CMK (cell line): ENCODE measurements around the gene RNF223.
"Not testable (repeated sequence)": the region's sequence is repeated elsewhere in the genome, so short reads cannot be mapped to it uniquely, and the experiment has no call there.

Experiments used
- DNase-seq: peaks from one replicate; pipeline ENCODE4 v3.0.0-alpha.2; 2010; ENCODE audit warnings: low read depth

RNF223 gene

DNA sequence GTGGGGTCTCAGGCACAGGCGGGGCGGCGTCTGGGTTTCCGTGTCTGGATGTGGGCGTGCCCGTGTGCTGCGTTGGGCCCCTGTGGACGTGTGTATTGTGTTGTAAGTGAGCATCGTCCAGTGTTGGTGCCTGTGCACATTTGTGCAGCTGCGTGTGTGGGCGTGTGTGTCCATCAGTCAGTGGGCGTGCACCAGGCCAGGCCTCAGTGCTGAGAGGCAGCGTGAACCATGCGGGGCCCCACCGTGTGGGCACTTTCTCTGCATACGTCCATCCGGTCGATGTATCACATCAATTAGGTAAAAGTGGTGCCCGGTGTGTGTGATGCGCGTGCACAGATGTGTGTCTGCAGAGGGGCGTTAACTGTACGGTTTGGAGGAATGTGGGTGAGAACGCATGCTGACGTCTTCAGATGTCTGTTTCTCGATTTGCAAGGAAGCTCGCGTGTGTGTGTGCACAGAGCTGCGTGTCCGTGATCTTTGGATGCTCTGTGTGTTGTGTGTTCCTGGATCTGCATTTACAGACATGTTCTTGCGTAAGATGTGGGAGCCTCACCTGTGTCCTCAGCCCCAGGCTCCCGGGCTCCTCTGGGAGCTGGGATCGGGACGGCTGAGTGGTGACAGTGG lies 29.5 kb downstream of the RNF223 start:
- DNase-seq, result no peak

DNA sequence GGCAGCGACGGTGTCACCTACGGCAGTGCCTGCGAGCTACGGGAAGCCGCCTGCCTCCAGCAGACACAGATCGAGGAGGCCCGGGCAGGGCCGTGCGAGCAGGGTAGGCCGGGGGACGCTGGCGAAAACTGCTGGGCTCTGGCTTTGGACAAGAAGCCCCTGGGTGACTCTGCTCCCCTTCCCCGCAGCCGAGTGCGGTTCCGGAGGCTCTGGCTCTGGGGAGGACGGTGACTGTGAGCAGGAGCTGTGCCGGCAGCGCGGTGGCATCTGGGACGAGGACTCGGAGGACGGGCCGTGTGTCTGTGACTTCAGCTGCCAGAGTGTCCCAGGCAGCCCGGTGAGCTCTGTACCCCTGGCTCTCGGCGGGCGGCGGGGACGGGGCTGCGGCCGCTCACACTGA lies 30.2 kb downstream of the RNF223 start:
- no peak for DNase-seq

DNA sequence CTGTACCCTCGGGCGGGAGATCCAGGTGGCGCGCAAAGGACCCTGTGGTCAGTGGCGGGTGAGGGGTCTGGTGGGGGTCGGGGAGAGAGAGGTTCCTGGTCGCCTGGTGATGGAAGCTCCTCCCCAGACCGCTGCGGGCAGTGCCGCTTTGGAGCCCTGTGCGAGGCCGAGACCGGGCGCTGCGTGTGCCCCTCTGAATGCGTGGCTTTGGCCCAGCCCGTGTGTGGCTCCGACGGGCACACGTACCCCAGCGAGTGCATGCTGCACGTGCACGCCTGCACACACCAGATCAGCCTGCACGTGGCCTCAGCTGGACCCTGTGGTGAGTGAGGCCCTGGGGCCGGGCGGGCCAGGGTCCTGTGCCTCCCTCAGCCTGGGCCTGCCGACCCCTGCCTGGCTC lies 30.7 kb downstream of the RNF223 start:
- DNase-seq, result no peak

DNA sequence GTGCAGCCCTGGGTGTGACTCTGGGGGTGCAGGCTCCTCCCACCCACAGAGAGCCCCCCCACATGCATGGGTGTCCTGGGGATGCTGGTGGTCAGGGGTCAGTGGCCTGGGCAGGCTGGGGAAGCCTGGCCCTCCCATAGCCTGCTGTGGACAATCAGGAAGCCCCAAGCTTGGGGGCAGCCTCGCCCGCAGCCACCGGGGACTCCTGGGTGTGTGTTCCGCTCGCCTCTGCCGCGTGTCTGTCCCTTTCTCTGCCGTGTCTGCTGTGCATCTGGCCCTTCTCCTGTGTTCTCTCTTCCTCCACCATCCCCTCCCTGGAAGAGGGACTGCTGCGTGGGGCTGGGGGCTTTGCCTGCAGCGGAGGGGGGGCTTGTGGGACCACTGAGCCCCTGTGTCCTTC lies 31.3 kb downstream of the RNF223 start:
- no peak for DNase-seq

DNA sequence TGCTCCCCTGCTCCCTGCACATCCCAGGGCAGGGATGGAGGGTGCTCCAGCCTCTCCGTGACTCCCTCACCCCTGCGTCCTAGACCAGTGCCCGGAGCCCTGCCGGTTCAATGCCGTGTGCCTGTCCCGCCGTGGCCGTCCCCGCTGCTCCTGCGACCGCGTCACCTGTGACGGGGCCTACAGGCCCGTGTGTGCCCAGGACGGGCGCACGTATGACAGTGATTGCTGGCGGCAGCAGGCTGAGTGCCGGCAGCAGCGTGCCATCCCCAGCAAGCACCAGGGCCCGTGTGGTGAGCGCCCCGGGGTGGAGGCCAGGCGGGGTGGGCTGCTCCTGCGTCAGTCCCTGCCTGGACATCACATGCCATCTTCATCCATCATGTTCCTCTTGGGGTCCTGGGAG lies 32.2 kb downstream of the RNF223 start:
- DNase-seq, result no peak

DNA sequence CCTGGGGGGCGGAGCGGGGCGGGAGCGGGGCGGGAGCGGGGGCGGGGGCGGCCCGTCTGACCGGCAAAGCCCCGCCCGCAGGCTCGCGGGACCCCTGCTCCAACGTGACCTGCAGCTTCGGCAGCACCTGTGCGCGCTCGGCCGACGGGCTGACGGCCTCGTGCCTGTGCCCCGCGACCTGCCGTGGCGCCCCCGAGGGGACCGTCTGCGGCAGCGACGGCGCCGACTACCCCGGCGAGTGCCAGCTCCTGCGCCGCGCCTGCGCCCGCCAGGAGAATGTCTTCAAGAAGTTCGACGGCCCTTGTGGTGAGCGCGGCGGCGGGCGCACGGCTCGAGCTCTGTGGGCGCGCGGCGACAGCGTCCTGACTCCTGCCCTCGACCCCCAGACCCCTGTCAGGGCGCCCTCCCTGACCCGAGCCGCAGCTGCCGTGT lies 33.0 kb downstream of the RNF223 start:
- no peak for DNase-seq

DNA sequence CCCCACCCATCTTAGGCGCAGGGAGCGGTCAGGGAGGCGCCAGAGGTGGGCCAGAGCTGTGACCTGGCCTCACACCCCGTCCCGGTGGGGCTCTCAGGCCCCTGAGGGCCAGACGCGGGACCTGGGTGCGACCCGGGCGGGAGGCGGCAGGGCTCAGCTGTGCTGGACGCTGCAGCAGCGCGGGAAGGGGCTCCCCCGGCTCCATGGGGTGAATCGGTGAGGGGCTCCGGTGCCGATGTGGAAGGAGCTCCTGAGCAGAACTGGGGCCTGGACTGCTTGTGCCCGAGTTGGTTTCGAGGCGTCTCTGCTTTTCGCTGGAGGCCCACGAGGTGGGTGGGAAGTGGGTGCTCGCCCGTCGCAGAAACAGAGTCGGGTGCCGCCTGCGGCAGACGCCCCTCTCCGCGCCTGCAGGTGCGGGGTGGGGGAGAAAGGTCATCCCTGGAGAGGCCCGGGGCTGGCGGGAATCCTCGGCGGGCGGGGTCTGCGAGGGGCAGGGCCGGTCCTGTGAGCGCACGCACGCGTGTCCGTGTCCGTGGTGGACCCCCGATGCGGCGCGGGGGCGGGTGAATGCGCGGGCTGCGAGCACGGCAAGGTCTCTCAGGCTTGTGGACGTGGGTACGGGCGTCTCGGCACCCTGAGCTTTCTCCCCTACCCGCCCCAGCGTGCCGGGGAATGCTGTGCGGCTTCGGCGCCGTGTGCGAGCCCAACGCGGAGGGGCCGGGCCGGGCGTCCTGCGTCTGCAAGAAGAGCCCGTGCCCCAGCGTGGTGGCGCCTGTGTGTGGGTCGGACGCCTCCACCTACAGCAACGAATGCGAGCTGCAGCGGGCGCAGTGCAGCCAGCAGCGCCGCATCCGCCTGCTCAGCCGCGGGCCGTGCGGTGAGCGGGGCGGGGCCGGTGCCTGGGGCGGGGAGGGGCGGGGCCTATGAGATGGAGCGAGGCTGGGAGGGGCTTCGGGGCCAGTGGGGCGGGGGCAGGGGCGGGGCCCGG lies 33.8 kb downstream of the RNF223 start:
- DNase-seq, result peak; percentile 88

DNA sequence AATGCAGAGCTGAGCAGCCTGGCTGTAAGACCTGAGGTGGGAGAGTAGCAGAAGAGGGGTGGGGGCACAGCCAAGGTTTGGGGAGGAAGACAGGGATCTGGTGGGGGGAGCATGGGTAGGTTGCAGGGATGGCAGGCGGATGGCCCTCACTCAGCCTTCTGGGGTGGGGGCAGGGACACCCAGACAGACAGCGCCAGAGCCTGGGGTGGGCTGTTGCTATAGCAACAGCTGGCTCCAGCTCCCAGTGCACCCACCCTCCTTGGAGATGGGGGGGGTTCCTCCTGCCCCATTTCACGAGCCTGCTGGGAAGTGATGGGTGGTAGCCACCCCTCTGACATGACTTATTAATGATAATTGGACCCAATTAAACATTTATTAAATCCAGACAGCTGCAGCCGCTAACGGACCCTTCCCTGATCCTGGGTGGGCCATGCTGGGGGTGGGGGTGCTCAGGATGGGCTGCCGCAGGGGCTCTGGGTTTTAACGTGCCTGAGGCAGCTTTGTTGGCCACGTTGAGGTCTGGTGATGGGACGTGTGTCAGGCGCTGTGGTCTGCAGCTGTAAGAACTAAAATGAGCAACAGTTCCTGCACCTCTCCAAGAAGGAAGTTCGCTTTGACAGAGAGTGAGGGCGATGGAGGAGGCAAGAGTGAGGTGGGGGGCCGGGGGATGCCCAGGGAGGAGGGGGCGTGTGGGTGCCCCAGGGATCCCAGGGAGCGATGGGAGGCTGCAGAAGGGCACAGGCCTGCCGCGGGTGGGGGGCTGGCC lies 34.8 kb downstream of the RNF223 start:
- DNase-seq, result no peak

DNA sequence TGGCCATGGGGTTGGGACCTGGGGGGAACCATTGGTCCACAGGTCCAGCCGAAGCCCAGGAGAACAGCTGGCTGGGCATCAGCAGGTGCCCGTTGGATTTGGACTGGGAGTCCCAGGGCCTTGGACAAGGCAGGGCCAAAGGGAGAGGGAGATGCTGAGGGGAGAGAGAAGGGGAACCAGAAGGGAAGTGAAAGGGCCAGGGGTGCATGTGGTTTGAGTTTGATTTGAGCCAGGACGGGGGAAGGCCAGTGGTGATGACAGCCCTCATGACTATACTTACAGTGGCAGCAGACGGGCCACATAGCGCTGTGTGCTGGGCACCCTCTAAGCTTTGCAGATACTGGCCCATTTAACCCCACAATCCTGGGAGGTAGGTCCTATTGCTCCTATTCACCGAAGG lies 35.4 kb downstream of the RNF223 start:
- DNase-seq, result no peak

DNA sequence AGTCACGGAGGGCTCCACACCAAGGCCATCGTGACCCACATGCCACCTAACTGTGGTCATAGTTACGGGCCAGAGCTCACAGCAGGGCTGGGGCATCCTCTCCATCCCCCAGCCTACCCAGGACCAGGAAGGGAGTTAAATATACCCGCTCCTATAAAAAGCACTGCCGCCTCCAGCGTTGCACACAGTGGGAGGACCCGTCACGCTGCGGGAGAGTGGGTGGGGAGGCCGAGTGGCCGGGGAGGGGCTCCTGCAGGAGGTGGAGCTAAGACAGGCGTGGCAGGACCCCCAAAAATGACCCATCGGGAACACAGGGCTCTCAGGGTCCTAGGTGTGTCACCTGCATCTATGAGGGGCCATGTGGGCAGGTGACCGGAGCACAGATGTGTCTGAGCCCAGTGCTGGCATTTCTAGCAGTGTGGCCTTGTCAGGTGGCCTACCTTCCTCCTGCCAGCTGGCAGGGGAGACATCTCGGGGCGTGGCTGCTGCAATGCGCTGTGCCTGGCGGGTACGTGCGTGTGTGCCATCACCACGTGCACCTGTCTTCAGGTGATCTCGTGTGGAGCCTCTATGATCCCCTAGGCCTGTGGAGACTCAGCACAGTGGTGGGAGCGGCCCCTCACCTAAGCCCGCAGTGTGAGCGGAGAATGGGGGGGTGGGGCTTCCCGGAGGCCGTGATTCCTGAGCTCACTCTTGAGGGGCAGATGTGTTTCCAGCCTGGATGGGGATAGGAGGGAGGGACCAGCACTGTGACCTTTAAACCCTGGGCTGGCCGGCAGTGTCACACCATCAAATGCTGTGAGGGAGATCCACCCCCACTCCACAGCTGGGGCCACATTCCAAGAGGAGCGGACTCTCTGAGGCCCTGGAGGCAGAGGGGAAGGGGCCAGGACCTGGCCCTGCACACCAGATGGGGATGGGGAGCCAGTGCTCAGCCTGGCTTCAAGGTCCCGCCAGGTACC lies 36.5 kb downstream of the RNF223 start:
- DNase-seq, result no peak

DNA sequence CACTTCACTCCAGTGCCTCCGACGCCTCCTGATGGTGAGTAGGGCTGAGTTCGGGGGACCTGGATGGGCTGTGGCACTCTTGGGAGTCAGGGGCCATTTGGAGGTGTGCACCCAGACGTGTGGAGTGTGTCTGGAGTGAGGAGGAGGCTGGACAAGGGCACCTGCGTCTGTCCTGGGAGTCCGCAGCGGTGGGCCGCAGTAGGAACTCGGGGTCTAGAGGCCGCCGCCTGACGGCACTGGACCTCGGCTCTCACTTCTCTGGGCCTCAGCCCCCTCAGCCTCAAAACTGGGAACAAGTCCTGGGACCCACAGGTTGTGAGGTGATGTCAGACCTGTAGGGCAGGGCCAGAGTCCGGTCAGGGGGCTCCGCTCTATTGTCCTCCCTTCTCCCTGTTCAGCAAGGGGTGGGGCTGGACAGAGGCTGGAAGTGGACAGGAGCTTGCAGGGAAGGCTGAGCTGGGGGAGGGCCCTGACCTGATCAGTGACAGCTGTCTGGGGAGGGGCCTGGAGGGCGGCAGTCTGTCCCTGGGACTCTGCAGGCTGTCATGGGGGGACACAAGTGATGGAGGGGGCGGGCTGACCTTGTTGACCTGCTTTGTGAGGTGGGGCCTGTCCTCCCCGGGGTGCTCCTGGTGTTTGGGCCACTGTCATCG lies 38.7 kb downstream of the RNF223 start:
- no peak for DNase-seq

DNA sequence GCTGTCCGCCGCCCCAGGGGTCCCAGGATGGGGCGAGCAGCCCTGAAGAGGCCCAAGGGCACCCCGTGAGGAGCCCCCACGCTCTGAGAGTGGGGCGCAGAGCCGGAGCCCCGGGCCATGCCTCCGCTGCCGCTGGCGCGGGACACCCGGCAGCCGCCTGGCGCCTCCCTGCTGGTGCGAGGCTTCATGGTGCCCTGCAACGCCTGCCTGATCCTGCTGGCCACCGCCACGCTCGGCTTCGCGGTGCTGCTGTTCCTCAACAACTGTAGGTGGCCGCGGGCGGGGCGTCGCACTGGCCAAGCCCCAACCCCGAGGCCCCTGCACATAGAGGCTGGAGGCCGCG lies 39.7 kb downstream of the RNF223 start:
- no peak for DNase-seq

DNA sequence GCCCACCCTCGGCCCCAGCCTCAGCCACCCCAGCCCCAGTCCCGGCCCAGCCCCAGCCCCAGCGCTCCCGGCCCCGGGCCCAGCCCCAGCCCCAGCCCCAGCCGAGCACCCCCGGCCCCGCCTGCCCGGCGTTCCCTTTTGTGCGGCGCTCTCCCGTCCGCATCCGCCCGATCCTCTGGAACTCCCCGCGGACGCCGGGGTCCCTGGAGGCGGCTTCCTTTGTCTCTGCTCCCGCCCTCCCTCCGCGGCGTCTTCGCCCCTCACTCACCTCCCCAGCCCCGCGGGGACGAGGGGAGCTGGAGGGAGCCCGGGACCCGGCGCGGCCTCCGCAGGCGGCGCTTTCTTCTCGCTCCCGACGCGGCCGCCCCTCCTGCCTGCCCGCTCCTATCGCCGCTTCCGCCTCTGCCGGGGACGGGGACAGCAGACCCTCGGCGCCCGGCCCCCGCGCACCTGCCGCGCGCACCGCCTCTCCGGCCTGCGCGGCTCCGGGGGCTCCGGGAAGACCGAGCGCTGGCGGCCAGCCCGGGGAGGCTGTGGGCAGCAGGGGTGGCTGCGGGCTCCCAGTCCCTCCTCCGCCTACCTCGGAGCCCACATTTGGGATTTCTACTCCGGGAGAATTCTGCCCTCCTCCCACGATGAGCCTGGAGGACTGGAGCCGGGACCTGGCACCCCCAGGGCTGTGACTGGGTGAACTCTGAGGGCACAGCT lies 40.2 kb downstream of the RNF223 start:
- DNase-seq, result no peak

DNA sequence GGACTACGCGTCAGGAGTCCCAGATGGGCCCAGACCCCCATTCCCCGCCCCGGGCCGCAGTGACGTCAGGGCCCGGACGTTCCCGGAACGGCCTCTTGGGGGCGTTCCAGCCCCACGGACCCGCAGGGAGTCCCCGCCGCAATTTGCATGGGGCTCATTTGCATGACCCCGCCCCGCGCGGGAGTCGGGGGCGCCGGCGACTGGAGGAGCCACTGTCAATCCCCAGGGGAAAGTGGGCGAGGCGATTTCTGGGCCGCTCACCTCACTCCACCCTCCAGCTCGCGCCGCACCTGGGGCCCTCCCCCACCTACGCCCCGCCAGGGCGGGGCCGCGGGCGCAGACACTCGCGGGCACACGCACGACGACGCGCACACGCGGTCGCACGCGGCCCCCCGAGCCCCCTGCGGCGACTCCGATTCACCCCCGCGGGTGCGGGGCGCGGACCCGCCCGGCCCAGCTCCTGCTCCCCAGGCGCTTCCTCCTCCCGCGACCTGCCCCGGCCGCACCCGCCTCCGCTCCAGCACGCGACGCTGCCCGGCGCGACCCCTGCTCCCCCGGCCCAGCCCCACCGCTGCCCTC lies 41.0 kb downstream of the RNF223 start:
- no peak for DNase-seq

DNA sequence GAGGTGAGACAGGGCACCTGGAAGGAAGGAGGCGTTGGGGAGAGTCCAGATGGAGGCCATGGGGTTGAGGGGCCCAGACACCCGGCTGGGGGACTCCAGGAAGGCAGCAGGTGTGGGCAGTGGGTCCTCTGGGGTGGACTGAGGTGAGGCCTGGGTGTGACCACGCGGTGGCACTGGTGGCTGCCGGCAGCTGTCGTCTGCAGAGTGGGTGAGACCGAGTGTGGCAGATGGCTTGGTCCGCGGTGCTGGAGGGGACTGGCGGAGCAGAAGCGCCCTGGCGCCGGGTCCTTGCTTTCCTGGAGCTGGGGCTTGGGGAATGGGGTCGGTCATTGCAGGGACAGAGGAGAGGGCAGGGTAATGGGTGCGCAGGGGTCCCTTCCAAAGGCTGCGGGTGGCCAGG lies 41.7 kb downstream of the RNF223 start:
- DNase-seq, result no peak

DNA sequence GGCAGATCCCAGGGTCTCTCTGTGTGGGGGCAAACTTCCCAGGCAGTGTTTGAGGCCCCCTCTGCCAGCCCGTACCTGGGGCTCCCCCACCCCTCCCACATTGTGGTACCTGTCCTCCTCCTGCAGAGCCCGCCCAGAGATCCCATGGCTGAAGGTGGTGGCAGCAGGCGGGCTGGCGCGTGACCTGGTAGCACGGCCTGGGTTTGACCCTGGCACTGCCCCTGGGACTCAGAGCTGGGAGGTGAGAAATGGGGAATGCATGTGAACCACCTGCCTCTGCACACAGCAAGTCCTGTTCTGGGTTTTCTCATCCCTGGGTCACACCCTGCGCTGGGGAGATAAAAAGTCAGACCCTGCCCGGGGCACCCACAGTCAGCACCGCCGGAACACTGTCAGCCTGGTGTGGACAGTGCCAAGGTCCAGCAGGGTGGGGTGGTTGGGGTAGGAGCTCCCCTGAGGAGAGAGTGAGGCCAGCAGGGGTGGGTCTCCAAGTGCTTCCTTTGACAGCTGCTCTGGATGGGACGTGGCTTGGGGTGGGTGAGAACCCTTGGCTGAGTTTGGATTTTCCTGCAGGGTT lies 42.4 kb downstream of the RNF223 start:
- no peak for DNase-seq

DNA sequence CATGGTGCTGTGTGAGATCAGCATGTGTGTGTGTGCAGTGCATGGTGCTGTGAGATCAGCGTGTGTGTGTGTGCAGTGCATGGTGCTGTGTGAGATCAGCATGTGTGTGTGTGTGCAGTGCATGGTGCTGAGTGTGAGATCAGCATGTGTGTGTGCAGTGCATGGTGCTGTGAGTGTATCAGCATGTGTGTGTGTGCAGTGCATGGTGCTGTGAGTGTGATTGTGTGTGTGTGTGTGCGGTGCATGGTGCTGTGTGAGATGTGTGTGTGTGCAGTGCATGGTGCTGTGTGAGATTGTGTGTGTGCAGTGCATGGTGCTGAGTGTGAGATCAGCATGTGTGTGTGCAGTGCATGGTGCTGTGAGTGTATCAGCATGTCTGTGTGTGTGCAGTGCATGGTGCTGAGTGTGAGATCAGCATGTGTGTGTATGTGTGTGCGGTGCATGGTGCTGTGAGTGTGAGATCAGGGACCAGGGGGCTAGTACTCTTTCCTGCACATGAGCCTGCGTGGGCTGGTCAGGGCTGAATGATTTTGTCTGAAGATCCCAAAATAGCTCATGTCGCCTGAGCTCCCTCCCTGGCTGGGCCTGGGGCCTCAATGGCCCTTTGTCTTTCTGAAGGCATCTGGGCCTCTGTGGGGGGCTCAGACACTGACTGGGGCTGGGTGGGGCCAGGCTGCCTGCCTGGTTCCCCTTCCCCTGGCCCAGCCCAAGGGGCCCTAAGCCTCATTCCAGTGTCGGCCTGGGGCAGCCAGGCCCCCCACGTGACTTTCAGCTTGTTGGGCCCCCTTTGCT lies 43.0 kb downstream of the RNF223 start:
- not testable (repeated sequence) for DNase-seq

DNA sequence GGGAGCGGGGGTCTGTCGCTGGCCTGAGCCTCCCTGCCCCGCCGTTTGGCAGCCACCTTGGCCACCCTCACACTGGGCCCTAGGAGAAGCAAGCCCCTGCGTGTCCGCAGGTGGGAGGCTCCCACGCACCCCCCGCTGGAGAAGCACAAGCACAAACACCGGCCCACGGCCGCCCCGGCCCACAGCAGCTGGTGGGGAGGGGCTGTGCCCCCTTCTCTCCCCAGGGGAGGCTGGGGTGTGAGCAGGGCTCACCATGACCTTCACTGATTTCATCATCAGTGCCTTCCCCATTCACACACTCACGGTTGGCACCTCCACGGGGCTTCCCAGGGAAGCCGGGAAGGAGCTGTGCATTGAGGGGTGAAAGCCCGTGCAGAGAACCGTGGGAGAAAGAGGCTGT lies 46.3 kb downstream of the RNF223 start:
- DNase-seq, result no peak
